Karpas-422 (cell line): ENCODE data around the gene TIMMDC1. TPM values are rescaled to one million over a fixed set of nuclear protein-coding genes. Genes with fewer than 3 reads are reported as not detected.
A peak's percentile ranks its signal among the peaks of the same experiment; 100 is the strongest.

Experiments used
- DNase-seq: peaks from one replicate; pipeline ENCODE4 v3.0.0-alpha.2; 2015
- H2AFZ ChIP-seq: fragments of 200-600 bp; sonication (generic); 2 replicates; pipeline ENCODE4 v1.6.1; 2014; ENCODE audit warnings: antibody characterized with exemption, low read length, mixed read lengths
- H3K27ac ChIP-seq: fragments of 200-600 bp; sonication (generic); 2 replicates; pipeline ENCODE4 v1.5.1; 2014; ENCODE audit warnings: mild to moderate bottlenecking, low read length, moderate library complexity
- H3K27me3 ChIP-seq: fragments of 200-600 bp; sonication (generic); 2 replicates; pipeline ENCODE4 v1.6.1; 2014; ENCODE audit warnings: low read length, mixed read lengths
- H3K36me3 ChIP-seq: fragments of 200-600 bp; sonication (generic); 2 replicates; pipeline ENCODE4 v1.6.1; 2014; ENCODE audit warnings: low read length, mixed read lengths; ENCODE audit not compliant: insufficient read depth
- H3K4me1 ChIP-seq: fragments of 200-600 bp; sonication (generic); 2 replicates; pipeline ENCODE4 v1.6.1; 2014; ENCODE audit warnings: mild to moderate bottlenecking, low read length, mixed read lengths
- H3K4me2 ChIP-seq: fragments of 200-600 bp; sonication (generic); 2 replicates; pipeline ENCODE4 v1.6.1; 2014; ENCODE audit warnings: low read length, low read depth, mild to moderate bottlenecking; ENCODE audit not compliant: poor library complexity, severe bottlenecking
- H3K4me3 ChIP-seq: fragments of 200-600 bp; sonication (generic); 2 replicates; pipeline ENCODE4 v1.5.1; 2014; ENCODE audit warnings: mild to moderate bottlenecking, antibody characterized with exemption, low read length, mixed read lengths
- H3K79me2 ChIP-seq: fragments of 200-600 bp; sonication (generic); 2 replicates; pipeline ENCODE4 v1.6.1; 2014; ENCODE audit warnings: mild to moderate bottlenecking, low read length, mixed read lengths
- H3K9ac ChIP-seq: fragments of 200-600 bp; sonication (generic); 2 replicates; pipeline ENCODE4 v1.6.0; 2014; ENCODE audit warnings: low read length
- H3K9me2 ChIP-seq: fragments of 200-600 bp; sonication (generic), shearing (Covaris generic); replicated peaks from 2 replicates; pipeline ENCODE4 v1.6.0; 2014; ENCODE audit warnings: mild to moderate bottlenecking, low read length, moderate library complexity; ENCODE audit not compliant: insufficient read depth
- H3K9me3 ChIP-seq: fragments of 300-700, 200-600 bp; sonication (generic); 2 replicates; pipeline ENCODE4 v1.6.1; 2014; ENCODE audit warnings: low read length, mixed read lengths
- H4K20me1 ChIP-seq: fragments of 200-600 bp; sonication (generic); 2 replicates; pipeline ENCODE4 v1.6.1; 2014; ENCODE audit warnings: mild to moderate bottlenecking, antibody characterized with exemption, low read length, low read depth; ENCODE audit not compliant: insufficient read depth
- total RNA-seq: library from RNA; depleted of rRNA; stranded (reverse); fragments of >200 nt; shearing (Covaris generic); gene quantifications from 2 replicates; pipeline ENCODE4 v1.2.3, GENCODE V29; 2014; ENCODE audit warnings: low replicate concordance

TIMMDC1 gene
- total RNA-seq, 1 experiment from 2014 or later: 94.1 TPM

DNA sequence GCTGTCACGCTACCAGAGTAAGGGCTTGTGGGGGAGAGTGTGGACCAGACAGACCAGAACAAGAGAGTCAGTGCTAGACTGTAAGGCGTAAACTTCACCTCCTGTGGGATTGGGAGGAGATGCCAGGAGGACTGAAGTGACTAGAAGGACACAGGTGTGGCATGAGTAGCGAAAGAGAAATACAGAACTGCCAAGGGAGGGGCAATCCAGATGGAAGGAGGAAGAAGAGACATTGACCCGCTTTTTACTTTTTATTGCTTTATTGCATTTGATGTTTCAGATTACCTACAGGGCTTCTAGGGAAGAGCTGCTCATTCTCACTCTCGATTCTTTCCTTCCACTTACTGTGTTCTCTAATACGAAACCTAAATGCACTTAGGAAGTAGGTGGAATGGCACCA is 27.5 kb upstream of the TIMMDC1 start:
- Histone ChIP-seq H3K27ac (no peak overlapping the region), H3K9me3 (no peaks in the 10 kb centered on the region), H3K4me1 (peaks cover 26% of the 10 kb centered on the region), H4K20me1 (no peaks in the 10 kb centered on the region), H3K9me2 (no peaks in the 10 kb centered on the region), H3K79me2 (peaks cover 34% of the 10 kb centered on the region), H3K36me3 (peaks cover 20% of the 10 kb centered on the region; the same call in 1 of the 2 replicates), H3K4me2 (peak overlapping the region; percentile 96), H3K9ac (no peak overlapping the region), H2AFZ (no peak overlapping the region), H3K27me3 (no peaks in the 10 kb centered on the region), H3K4me3 (no peak overlapping the region)
- no peak for DNase-seq

DNA sequence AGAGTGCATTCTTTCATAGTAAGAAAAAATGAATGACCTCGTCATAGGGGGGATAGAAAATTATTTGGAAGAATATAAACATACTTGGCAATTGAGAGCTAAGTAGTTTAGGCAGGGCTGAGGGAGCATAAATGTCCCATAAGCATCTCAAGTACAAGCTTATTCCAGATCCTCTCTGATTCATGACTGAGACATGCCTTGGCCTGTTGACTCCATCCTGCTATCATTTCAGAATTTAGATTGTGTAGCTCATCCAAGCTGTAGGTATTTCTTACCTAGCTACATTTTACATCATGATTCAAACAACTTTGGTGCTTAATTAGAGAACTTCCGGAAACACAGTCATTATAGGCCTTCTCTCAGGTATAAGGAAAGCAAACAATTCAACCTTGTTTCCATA is 17.3 kb upstream of the TIMMDC1 start:
- DNase-seq: no peak
- no peaks in the 10 kb centered on the region for H3K4me1 ChIP-seq
- no peaks in the 10 kb centered on the region for H3K9me2 ChIP-seq

DNA sequence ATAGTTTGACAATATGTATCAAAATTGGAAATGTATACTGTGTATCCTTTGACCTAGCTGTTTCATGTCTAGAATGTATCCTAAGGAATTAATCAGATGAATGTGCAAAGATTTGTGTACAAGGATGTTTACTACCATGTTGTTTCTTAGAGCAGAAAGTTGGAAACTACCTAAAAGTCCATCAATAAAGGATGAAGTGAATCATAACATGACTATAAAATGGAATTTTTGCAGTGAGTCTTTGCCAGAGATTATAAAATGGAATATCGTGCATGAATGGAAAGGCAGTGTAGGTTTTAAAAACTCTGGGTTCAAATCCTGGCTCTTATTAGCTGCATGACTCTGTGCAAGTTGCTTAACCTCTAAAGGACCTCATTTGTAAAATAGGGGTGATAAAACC is 15.2 kb upstream of the TIMMDC1 start:
- Histone ChIP-seq H3K4me1 (no peaks in the 10 kb centered on the region), H3K9ac (no peak overlapping the region), H4K20me1 (no peaks in the 10 kb centered on the region), H3K4me2 (no peak overlapping the region), H3K27ac (no peak overlapping the region), H3K9me2 (no peaks in the 10 kb centered on the region), H3K4me3 (no peak overlapping the region), H2AFZ (no peak overlapping the region), H3K27me3 (no peaks in the 10 kb centered on the region), H3K36me3 (peaks cover 37% of the 10 kb centered on the region), H3K79me2 (peaks cover 2% of the 10 kb centered on the region), H3K9me3 (no peaks in the 10 kb centered on the region)
- no peak for DNase-seq

More for the DNA sequence above, 17.3 kb upstream of the TIMMDC1 start:
- H2AFZ ChIP-seq: no peak overlapping the region
- peaks cover 2% of the 10 kb centered on the region for H3K79me2 ChIP-seq
- H3K4me3 ChIP-seq: no peak overlapping the region
- no peak overlapping the region for H3K27ac ChIP-seq
- H3K27me3 ChIP-seq: no peaks in the 10 kb centered on the region
- H3K4me2 ChIP-seq: no peak overlapping the region
- no peak overlapping the region for H3K9ac ChIP-seq
- H4K20me1 ChIP-seq: no peaks in the 10 kb centered on the region
- H3K9me3 ChIP-seq: no peaks in the 10 kb centered on the region
- H3K36me3 ChIP-seq: peaks cover 22% of the 10 kb centered on the region

DNA sequence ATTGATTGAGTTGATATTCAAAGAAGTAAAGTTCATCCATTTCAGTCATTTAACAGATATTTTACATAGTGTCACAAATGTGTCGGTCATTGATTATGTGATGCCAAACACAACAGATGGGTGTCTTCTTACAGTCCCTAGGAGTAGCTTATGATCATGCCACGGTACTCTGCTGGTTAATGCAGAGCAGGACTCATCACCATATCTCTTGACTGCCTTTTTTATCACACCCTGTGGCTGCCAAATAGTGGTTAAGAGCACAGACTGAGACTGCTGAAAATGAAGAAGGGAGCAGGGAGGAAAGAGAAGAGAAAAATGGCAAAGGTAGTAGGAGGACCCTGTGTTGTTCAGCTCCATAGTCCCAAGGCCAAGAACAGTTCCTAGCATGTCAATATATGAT is 12.8 kb upstream of the TIMMDC1 start:
- peaks cover 2% of the 10 kb centered on the region for H3K79me2 ChIP-seq
- H3K4me3 ChIP-seq: no peak overlapping the region
- H3K9me2 ChIP-seq: no peaks in the 10 kb centered on the region
- no peak overlapping the region for H3K9ac ChIP-seq
- no peaks in the 10 kb centered on the region for H3K9me3 ChIP-seq
- no peak for DNase-seq
- peaks cover 41% of the 10 kb centered on the region for H3K36me3 ChIP-seq
- H4K20me1 ChIP-seq: no peaks in the 10 kb centered on the region
- H3K27ac ChIP-seq: no peak overlapping the region
- no peaks in the 10 kb centered on the region for H3K4me1 ChIP-seq
- no peaks in the 10 kb centered on the region for H3K27me3 ChIP-seq
- no peak overlapping the region for H3K4me2 ChIP-seq
- no peak overlapping the region for H2AFZ ChIP-seq

DNA sequence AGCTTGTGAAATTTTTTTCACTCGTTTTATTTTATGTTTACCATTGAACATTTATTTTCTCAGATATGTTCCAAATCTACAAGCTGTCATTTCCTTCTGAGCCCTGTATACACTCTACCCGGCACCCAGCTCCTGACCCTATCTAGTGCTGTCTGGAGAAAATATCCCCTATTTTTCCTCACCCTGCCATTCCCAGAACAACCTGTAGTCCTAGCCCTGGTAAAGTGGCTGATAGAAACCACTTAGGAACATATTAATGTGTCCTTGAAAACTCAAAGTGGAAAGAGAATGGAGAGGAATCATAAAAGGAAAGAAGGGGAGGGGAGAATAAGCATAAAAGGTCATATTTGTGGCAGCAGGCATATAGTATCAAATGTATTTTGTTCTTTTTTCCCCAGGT is 8.2 kb upstream of the TIMMDC1 start:
- Histone ChIP-seq H2AFZ (no peak overlapping the region), H3K27ac (no peak overlapping the region), H3K36me3 (peaks cover 41% of the 10 kb centered on the region), H4K20me1 (no peaks in the 10 kb centered on the region), H3K9me3 (no peaks in the 10 kb centered on the region), H3K9ac (no peak overlapping the region), H3K4me2 (no peak overlapping the region), H3K79me2 (no peaks in the 10 kb centered on the region), H3K27me3 (no peaks in the 10 kb centered on the region), H3K4me1 (no peaks in the 10 kb centered on the region), H3K9me2 (no peaks in the 10 kb centered on the region), H3K4me3 (no peak overlapping the region)
- DNase-seq: no peak

DNA sequence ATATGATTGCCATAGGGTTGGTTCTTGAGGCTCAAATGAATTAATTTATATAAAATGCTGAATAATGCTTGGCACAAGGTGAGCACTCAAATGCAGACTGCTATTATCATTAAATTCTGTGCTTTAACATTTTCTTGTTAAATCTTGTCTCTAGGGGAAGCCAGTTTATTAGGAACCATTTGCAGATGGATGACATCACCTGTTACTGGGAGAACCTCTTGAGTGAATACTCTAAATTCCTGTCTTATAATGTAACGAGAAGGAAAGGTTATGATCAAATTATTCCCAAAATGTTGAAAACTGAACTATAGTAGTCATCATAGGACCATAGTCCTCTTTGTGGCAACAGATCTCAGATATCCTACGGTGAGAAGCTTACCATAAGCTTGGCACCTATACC is 6.2 kb upstream of the TIMMDC1 start:
- H3K9me2 ChIP-seq: no peaks in the 10 kb centered on the region
- H3K4me3 ChIP-seq: no peak overlapping the region
- H3K4me1 ChIP-seq: peaks cover 4% of the 10 kb centered on the region
- no peak overlapping the region for H3K9ac ChIP-seq
- H3K27ac ChIP-seq: no peak overlapping the region
- DNase-seq: no peak
- no peak overlapping the region for H3K4me2 ChIP-seq
- peaks cover 6% of the 10 kb centered on the region for H3K79me2 ChIP-seq
- H3K36me3 ChIP-seq: peaks cover 26% of the 10 kb centered on the region
- no peaks in the 10 kb centered on the region for H4K20me1 ChIP-seq
- H3K27me3 ChIP-seq: no peaks in the 10 kb centered on the region
- H3K9me3 ChIP-seq: no peaks in the 10 kb centered on the region
- H2AFZ ChIP-seq: no peak overlapping the region

DNA sequence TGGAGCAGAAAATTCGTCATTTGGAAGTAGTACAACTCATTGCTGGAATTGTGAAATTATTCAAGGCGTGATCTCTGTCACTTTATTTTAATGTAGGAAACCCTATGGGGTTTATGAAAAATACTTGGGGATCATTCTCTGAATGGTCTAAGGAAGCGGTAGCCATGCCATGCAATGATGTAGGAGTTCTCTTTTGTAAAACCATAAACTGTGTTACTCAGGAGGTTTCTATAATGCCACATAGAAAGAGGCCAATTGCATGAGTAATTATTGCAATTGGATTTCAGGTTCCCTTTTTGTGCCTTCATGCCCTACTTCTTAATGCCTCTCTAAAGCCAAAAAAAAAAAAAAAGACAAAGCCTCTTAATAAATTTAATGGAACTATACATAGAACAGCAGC is 5.5 kb upstream of the TIMMDC1 start:
- no peak overlapping the region for H3K4me3 ChIP-seq
- H3K79me2 ChIP-seq: peaks cover 12% of the 10 kb centered on the region
- no peak overlapping the region for H3K4me2 ChIP-seq
- no peak overlapping the region for H3K27ac ChIP-seq
- peaks cover 10% of the 10 kb centered on the region for H3K4me1 ChIP-seq
- no peaks in the 10 kb centered on the region for H3K9me2 ChIP-seq
- H2AFZ ChIP-seq: no peak overlapping the region
- H3K27me3 ChIP-seq: no peaks in the 10 kb centered on the region
- peak; percentile 28 for DNase-seq
- peaks cover 23% of the 10 kb centered on the region for H3K36me3 ChIP-seq
- no peaks in the 10 kb centered on the region for H4K20me1 ChIP-seq
- no peak overlapping the region for H3K9ac ChIP-seq
- H3K9me3 ChIP-seq: no peaks in the 10 kb centered on the region

DNA sequence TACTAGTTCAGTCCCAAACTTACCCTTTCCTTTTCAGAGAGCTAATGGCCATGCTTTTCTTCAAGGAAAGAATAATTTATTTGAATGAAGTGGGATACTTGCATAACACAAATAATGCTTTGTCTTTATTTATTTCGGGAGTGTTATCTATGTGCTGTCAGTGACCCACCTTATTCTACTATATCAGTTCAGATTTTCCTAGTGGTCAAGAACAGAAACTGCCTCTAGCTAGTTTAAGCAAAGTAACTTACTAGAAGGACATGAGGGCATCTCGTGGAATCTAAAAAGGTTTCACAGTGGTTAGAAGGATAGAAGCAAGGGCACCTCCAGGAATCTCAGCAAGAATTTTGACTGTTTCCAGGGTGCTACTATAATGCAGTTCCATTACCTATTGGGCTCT is 3.8 kb upstream of the TIMMDC1 start:
- Histone ChIP-seq H3K9me2 (no peaks in the 10 kb centered on the region), H3K79me2 (peaks cover 28% of the 10 kb centered on the region), H3K4me2 (no peak overlapping the region), H3K4me1 (peaks cover 15% of the 10 kb centered on the region), H3K9ac (no peak overlapping the region), H2AFZ (no peak overlapping the region), H3K27me3 (no peaks in the 10 kb centered on the region), H3K36me3 (peaks cover 12% of the 10 kb centered on the region), H3K9me3 (no peaks in the 10 kb centered on the region), H3K4me3 (no peak overlapping the region), H4K20me1 (no peaks in the 10 kb centered on the region), H3K27ac (no peak overlapping the region)
- DNase-seq: peak; percentile 53

DNA sequence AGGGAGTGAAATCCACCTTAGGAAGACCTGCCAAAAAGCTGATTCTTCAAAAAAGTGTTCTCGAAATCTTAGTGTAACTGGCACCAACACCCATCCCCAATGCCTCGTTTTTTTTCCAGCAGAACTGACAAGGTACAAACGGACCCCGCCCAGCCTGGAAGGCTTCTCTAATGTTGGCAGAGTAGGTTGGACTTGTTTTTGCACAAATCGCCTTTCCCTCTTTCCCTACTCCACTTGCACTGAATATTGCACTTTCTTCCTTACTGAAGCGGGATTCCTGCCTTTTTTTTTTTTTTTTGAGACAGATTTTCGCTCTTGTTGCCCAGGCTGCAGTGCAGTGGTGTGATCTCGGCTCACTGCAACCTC is 544 bp upstream of the TIMMDC1 start:
- H3K4me3 ChIP-seq: peak overlapping the region; percentile 98
- H2AFZ ChIP-seq: no peak overlapping the region
- DNase-seq: peak; percentile 61
- H3K27ac ChIP-seq: peak overlapping the region; percentile 56; the same call in 1 of the 2 replicates
- 0 out of 2 replicates have a peak, but pooled peaks cover 2% of the 10 kb centered on the region for H3K9me2 ChIP-seq
- H3K27me3 ChIP-seq: no peaks in the 10 kb centered on the region
- H4K20me1 ChIP-seq: no peaks in the 10 kb centered on the region
- peak overlapping the region; percentile 98 for H3K9ac ChIP-seq
- H3K9me3 ChIP-seq: no peaks in the 10 kb centered on the region
- peaks cover 32% of the 10 kb centered on the region for H3K4me1 ChIP-seq
- peak overlapping the region; percentile 97 for H3K4me2 ChIP-seq
- H3K36me3 ChIP-seq: peaks cover 9% of the 10 kb centered on the region; the same call in 1 of the 2 replicates
- peaks cover 53% of the 10 kb centered on the region for H3K79me2 ChIP-seq
